IPS DF 6.9 (cell line): ENCODE results near the gene ACSBG1.

Experiments
- DNase-seq: peaks from one replicate; pipeline ENCODE4 v3.0.0-alpha.2; 2013; ENCODE audit warnings: low read depth, low spot score
- H3K27ac ChIP-seq: one replicate; pipeline ENCODE4 v1.5.1; 2013; ENCODE audit warnings: low read length, control low read depth
- H3K27me3 ChIP-seq: 2 replicates; pipeline ENCODE4 v1.6.1; 2013; ENCODE audit warnings: mild to moderate bottlenecking, low read length; ENCODE audit not compliant: control insufficient read depth, insufficient read depth
- H3K36me3 ChIP-seq: 2 replicates; pipeline ENCODE4 v1.6.1; 2013; ENCODE audit warnings: low read length; ENCODE audit not compliant: control insufficient read depth, insufficient read depth
- H3K4me1 ChIP-seq: 2 replicates; pipeline ENCODE4 v1.6.1; 2013; ENCODE audit warnings: low read length; ENCODE audit not compliant: control insufficient read depth, insufficient read depth
- H3K4me3 ChIP-seq: 2 replicates; pipeline ENCODE4 v1.5.1; 2013; ENCODE audit warnings: mild to moderate bottlenecking, low read length
- H3K9me3 ChIP-seq: 2 replicates; pipeline ENCODE4 v1.6.1; 2013; ENCODE audit warnings: low read length, inconsistent platforms; ENCODE audit not compliant: control insufficient read depth, insufficient read depth
- WGBS: extraction: QIAGEN DNeasy Blood & Tissue Kit; methylation state at CpG from one replicate; pipeline ENCODE4 v1.1.7; 2013; ENCODE audit warnings: mixed read lengths, missing lambda C conversion rate; ENCODE audit not compliant: insufficient read length, insufficient coverage; 5-methylcytosine and 5-hydroxymethylcytosine counted together

ACSBG1 gene

GRCh38 chr15:78209646-78210348 is 24.6 kb downstream of the ACSBG1 start:
- no peak overlapping the region for H3K4me3 ChIP-seq
- no peak overlapping the region for H3K27ac ChIP-seq
- H3K27me3 ChIP-seq, result no peaks in the 10 kb centered on the region
- no peaks in the 10 kb centered on the region for H3K9me3 ChIP-seq
- H3K4me1 ChIP-seq, result no peaks in the 10 kb centered on the region; the same call in 1 of the 2 replicates
- H3K36me3 ChIP-seq, result no peaks in the 10 kb centered on the region
- no CpG with 5 or more reads among the region's 9 CpGs for WGBS
- DNase-seq, result no peak

GRCh38 chr15:78208887-78209645 is 25.3 kb downstream of the ACSBG1 start:
- no peak for DNase-seq
- Histone ChIP-seq H3K27ac (no peak overlapping the region), H3K9me3 (no peaks in the 10 kb centered on the region), H3K4me3 (no peak overlapping the region), H3K36me3 (no peaks in the 10 kb centered on the region), H3K27me3 (no peaks in the 10 kb centered on the region), H3K4me1 (no peaks in the 10 kb centered on the region; the same call in 1 of the 2 replicates)
- WGBS, result no CpG with 5 or more reads among the region's 20 CpGs

GRCh38 chr15:78208341-78208844 is 26.0 kb downstream of the ACSBG1 start:
- Histone ChIP-seq H3K36me3 (no peaks in the 10 kb centered on the region), H3K4me3 (no peak overlapping the region), H3K9me3 (no peaks in the 10 kb centered on the region), H3K27me3 (no peaks in the 10 kb centered on the region), H3K27ac (no peak overlapping the region), H3K4me1 (no peaks in the 10 kb centered on the region; the same call in 1 of the 2 replicates)
- DNase-seq, result no peak
- WGBS, result no CpG with 5 or more reads among the region's 8 CpGs

DNA sequence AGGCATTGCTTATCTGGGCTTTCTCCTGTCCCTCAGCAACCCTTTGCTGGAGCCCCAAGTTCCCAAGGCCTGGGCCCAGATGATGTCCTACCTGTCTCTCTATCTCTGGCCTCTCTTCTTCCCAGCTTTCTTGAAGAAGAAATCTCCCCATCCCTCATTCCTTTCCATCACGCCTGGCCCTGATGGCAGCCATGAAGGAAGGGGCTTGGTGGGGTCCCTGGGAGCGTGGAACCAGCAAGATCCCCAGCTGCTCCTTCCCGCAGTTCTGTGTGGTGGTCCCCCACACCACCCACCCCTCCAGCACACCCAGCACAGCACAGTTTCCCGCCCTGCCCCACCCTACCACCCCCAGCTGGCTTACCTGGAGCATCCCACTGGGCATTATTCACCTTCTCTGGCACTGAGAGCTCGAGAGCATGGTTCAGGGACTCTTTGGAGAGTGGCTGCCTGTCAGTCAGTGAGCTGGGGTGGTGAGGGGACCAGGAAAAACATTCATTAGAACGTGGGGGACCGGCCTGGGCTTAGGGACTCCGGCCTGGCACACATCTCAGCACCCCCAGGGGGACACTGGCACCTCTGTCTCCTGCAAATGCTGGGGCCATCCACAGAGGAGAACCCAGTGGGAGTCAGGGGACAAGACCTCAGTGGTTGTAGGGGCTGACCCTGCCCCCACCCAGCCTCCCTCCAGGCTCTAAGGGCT is 26.6 kb downstream of the ACSBG1 start:
- no peaks in the 10 kb centered on the region for H3K9me3 ChIP-seq
- H3K27me3 ChIP-seq, result no peaks in the 10 kb centered on the region
- H3K36me3 ChIP-seq, result no peaks in the 10 kb centered on the region
- H3K4me3 ChIP-seq, result no peak overlapping the region
- no peak for DNase-seq
- H3K4me1 ChIP-seq, result no peaks in the 10 kb centered on the region
- H3K27ac ChIP-seq, result no peak overlapping the region
- WGBS, result no CpG with 5 or more reads among the region's 8 CpGs

GRCh38 chr15:78207110-78207458 is 27.3 kb downstream of the ACSBG1 start:
- WGBS, result no CpG with 5 or more reads among the region's 5 CpGs
- Histone ChIP-seq H3K4me1 (no peaks in the 10 kb centered on the region), H3K27ac (no peak overlapping the region), H3K4me3 (no peak overlapping the region), H3K9me3 (no peaks in the 10 kb centered on the region), H3K27me3 (no peaks in the 10 kb centered on the region), H3K36me3 (no peaks in the 10 kb centered on the region)
- no peak for DNase-seq

GRCh38 chr15:78206326-78207109 is 27.8 kb downstream of the ACSBG1 start:
- Histone ChIP-seq H3K9me3 (no peaks in the 10 kb centered on the region), H3K36me3 (no peaks in the 10 kb centered on the region), H3K4me3 (no peak overlapping the region), H3K27ac (no peak overlapping the region), H3K27me3 (no peaks in the 10 kb centered on the region), H3K4me1 (no peaks in the 10 kb centered on the region)
- no CpG with 5 or more reads among the region's 12 CpGs for WGBS
- DNase-seq, result no peak

- no CpG with 5 or more reads among the region's 10 CpGs for WGBS
- Histone ChIP-seq H3K27me3 (no peaks in the 10 kb centered on the region), H3K27ac (no peak overlapping the region), H3K9me3 (no peaks in the 10 kb centered on the region), H3K4me1 (no peaks in the 10 kb centered on the region), H3K4me3 (no peak overlapping the region), H3K36me3 (no peaks in the 10 kb centered on the region)
- DNase-seq, result no peak
Observed at GRCh38 chr15:78205856-78206255, 28.5 kb downstream of the ACSBG1 start.

DNA sequence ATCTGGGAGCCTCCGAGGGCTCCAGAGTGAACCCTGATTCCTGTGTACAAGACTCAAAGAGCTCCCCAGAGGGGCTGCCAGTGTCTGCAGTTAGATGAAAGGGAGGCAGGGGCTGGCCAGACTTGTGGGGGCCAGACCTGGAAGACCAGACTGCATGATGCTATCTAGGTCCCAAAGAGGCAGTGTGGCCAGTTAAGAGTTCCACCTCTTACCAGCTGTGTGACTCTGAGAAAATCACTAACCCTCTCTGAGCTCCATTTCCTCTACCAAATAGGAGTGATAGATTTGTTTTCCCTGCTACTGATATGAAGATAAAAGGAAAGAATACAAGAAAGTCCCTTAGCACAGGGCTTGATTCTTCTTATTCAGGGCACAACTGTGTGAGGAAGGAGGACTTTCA is 29.0 kb downstream of the ACSBG1 start:
- DNase-seq, result no peak
- Histone ChIP-seq H3K4me3 (no peak overlapping the region), H3K36me3 (no peaks in the 10 kb centered on the region), H3K4me1 (no peaks in the 10 kb centered on the region), H3K9me3 (no peaks in the 10 kb centered on the region), H3K27me3 (no peaks in the 10 kb centered on the region), H3K27ac (no peak overlapping the region)
- WGBS, result no CpG with 5 or more reads among the region's 1 CpG

DNA sequence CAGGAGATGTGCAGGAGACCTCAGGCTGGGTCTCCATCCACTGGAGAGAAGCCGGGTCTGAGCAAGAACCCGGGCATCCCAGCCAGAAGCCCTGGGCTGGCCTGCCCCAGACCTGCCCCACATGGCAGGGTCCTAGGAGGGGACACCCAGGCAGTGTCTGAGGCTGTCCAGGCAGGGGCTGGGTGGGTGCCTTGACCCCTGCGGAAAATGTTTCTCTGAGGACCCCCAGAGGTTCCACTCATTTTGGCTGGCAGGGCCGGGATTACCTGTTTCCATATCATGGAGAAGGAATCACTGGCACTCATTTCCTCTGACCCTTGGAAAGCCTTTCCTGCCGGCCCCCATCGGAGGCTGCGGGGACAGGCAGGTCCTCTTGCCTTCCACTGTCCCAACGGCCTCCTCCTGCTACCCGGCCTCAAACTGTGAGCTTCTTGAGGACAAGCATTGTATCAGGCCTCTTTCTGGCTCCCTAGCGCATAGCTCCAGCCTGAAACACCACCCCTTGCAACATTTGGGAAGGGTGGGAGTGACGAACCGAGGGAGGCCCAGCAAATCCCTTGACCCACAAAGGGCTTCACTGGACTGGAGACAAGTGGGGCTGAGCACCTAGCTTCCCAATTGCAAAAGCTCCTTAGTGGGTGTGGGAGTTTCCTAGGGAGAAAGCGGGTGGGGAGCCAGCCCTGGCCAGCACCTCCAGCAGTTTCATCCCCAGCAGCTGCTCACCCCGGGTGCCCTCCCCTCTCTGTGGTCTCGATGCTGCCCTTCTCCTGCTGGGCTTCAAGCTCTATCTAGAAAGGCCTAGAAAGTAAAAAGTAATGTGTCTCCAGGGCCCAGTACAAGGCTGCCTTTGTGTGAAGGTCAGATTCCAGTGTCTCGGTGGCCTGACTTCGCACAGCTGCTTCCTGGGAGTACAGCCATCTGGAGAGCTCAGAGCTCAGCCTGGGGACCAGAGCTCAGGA is 29.7 kb downstream of the ACSBG1 start:
- Histone ChIP-seq H3K36me3 (no peaks in the 10 kb centered on the region), H3K9me3 (no peaks in the 10 kb centered on the region), H3K27ac (no peak overlapping the region), H3K4me3 (no peak overlapping the region), H3K27me3 (no peaks in the 10 kb centered on the region), H3K4me1 (no peaks in the 10 kb centered on the region)
- no CpG with 5 or more reads among the region's 17 CpGs for WGBS
- DNase-seq, result no peak
